Measurements from ENCODE around the gene UNC5A.

The UNC5A gene

GRCh38 chr5:176776916-176777315 lies 33.4 kb upstream of the UNC5A start:
- TF ChIP-seq SUZ12 (IDR thresholded peaks at IDR 0.05; ENCODE audit: extremely low read depth, insufficient read depth, insufficient read length) (no peak), YY1 (IDR thresholded peaks at IDR 0.05; ENCODE audit: insufficient read depth, insufficient read length) (no peak), ZNF274 (IDR thresholded peaks at IDR 0.05; ENCODE audit: low read depth, low read length) (no peak)
- Histone ChIP-seq H3K36me3 (ENCODE audit: insufficient read depth, insufficient read length, low read length) (no peaks in the 10 kb centered on the region), H3K27me3 (ENCODE audit: insufficient read depth, insufficient read length) (peaks cover 3% of the 10 kb centered on the region), H3K4me3 (ENCODE audit: insufficient read length, low read depth) (no peak overlapping the region), H3K9me3 (ENCODE audit: insufficient read depth, low read length) (no peaks in the 10 kb centered on the region), H3K9ac (ENCODE audit: insufficient read length, low read depth) (no peak overlapping the region), H3K4me1 (ENCODE audit: insufficient read depth, insufficient read length) (peaks cover 5% of the 10 kb centered on the region)
- no peak for DNase-seq (ENCODE audit: low read depth, low spot score)

DNA sequence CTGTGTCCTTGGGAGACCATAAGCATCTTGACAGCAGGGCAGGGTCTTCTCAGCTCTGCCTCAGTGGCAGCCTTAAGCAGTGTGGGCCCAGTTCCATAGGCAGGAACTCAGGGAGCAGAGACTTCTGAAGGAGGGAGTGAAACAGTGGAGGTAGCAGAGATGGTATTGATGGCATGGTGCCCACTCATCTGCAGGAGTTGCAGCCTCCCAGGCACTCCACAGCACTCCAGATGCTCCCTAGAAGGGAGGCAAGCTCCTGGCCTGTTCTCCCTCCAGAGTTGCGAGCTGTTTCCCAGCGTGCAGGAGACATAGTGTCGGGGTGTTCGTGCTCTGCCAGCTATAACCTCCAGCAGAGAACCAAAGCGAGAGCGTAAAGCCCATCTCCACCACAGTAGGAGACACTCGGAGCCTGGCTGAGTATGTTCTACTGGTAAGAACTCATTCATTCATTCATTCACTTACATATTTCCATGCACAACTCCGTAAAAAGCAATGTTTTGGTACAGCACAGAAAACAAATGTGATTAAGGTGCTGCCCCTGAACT lies 31.4 kb upstream of the UNC5A start:
- Histone ChIP-seq H3K4me1 (ENCODE audit: insufficient read depth, insufficient read length) (peaks cover 5% of the 10 kb centered on the region), H3K4me3 (ENCODE audit: insufficient read length, low read depth) (no peak overlapping the region), H3K27me3 (ENCODE audit: insufficient read depth, insufficient read length) (peaks cover 3% of the 10 kb centered on the region), H3K9me3 (ENCODE audit: insufficient read depth, low read length) (no peaks in the 10 kb centered on the region), H3K9ac (ENCODE audit: insufficient read length, low read depth) (no peak overlapping the region), H3K36me3 (ENCODE audit: insufficient read depth, insufficient read length, low read length) (no peaks in the 10 kb centered on the region)
- TF ChIP-seq SUZ12 (IDR thresholded peaks at IDR 0.05; ENCODE audit: extremely low read depth, insufficient read depth, insufficient read length): no peak
- no peak for TF ChIP-seq YY1 (IDR thresholded peaks at IDR 0.05; ENCODE audit: insufficient read depth, insufficient read length)
- no peak for TF ChIP-seq ZNF274 (IDR thresholded peaks at IDR 0.05; ENCODE audit: low read depth, low read length)
- no peak for DNase-seq (ENCODE audit: low read depth, low spot score)

GRCh38 chr5:176779537-176779936 lies 30.8 kb upstream of the UNC5A start:
- peaks cover 3% of the 10 kb centered on the region for H3K27me3 ChIP-seq (ENCODE audit: insufficient read depth, insufficient read length)
- H3K4me1 ChIP-seq (ENCODE audit: insufficient read depth, insufficient read length): peaks cover 2% of the 10 kb centered on the region
- TF ChIP-seq ZNF274 (IDR thresholded peaks at IDR 0.05; ENCODE audit: low read depth, low read length) (no peak), YY1 (IDR thresholded peaks at IDR 0.05; ENCODE audit: insufficient read depth, insufficient read length) (no peak), SUZ12 (IDR thresholded peaks at IDR 0.05; ENCODE audit: extremely low read depth, insufficient read depth, insufficient read length) (no peak)
- H3K36me3 ChIP-seq (ENCODE audit: insufficient read depth, insufficient read length, low read length): no peaks in the 10 kb centered on the region
- no peak overlapping the region for H3K4me3 ChIP-seq (ENCODE audit: insufficient read length, low read depth)
- DNase-seq (ENCODE audit: low read depth, low spot score): no peak
- H3K9me3 ChIP-seq (ENCODE audit: insufficient read depth, low read length): no peaks in the 10 kb centered on the region
- H3K9ac ChIP-seq (ENCODE audit: insufficient read length, low read depth): no peak overlapping the region

- H3K27me3 ChIP-seq (ENCODE audit: insufficient read depth, insufficient read length): no peaks in the 10 kb centered on the region
- peaks cover 6% of the 10 kb centered on the region for H3K4me1 ChIP-seq (ENCODE audit: insufficient read depth, insufficient read length)
- H3K9me3 ChIP-seq (ENCODE audit: insufficient read depth, low read length): no peaks in the 10 kb centered on the region
- H3K4me3 ChIP-seq (ENCODE audit: insufficient read length, low read depth): no peak overlapping the region
- no peak overlapping the region for H3K9ac ChIP-seq (ENCODE audit: insufficient read length, low read depth)
- no peaks in the 10 kb centered on the region for H3K36me3 ChIP-seq (ENCODE audit: insufficient read depth, insufficient read length, low read length)
- no peak for DNase-seq (ENCODE audit: low read depth, low spot score)
- no peak for TF ChIP-seq ZNF274 (IDR thresholded peaks at IDR 0.05; ENCODE audit: low read depth, low read length)
- TF ChIP-seq YY1 (IDR thresholded peaks at IDR 0.05; ENCODE audit: insufficient read depth, insufficient read length): no peak
Measured at GRCh38 chr5:176780176-176781053, 29.9 kb upstream of the UNC5A start.

DNA sequence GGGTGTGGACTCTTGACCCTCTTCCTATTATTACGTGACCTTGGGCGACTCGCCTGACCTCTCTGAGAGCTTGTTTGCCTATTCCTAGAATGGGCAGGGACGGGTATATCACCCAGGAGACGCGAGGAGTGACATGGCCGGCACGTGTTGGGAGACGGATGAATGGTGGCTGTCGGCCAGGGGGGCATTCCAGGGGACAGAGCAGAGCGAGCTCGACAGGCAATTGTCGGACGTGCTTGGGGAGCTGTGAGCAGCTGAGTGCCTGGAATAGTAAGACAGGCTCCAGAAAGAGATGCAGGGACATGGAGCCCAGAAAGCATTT lies 29.3 kb upstream of the UNC5A start:
- Histone ChIP-seq H3K36me3 (ENCODE audit: insufficient read depth, insufficient read length, low read length) (no peaks in the 10 kb centered on the region), H3K27me3 (ENCODE audit: insufficient read depth, insufficient read length) (peaks cover under 1% of the 10 kb centered on the region), H3K9me3 (ENCODE audit: insufficient read depth, low read length) (no peaks in the 10 kb centered on the region), H3K9ac (ENCODE audit: insufficient read length, low read depth) (no peak overlapping the region), H3K4me1 (ENCODE audit: insufficient read depth, insufficient read length) (peaks cover 10% of the 10 kb centered on the region), H3K4me3 (ENCODE audit: insufficient read length, low read depth) (no peak overlapping the region)
- DNase-seq (ENCODE audit: low read depth, low spot score): no peak
- TF ChIP-seq SUZ12 (IDR thresholded peaks at IDR 0.05; ENCODE audit: extremely low read depth, insufficient read depth, insufficient read length): no peak
- TF ChIP-seq ZNF274 (IDR thresholded peaks at IDR 0.05; ENCODE audit: low read depth, low read length): no peak
- no peak for TF ChIP-seq YY1 (IDR thresholded peaks at IDR 0.05; ENCODE audit: insufficient read depth, insufficient read length)

DNA sequence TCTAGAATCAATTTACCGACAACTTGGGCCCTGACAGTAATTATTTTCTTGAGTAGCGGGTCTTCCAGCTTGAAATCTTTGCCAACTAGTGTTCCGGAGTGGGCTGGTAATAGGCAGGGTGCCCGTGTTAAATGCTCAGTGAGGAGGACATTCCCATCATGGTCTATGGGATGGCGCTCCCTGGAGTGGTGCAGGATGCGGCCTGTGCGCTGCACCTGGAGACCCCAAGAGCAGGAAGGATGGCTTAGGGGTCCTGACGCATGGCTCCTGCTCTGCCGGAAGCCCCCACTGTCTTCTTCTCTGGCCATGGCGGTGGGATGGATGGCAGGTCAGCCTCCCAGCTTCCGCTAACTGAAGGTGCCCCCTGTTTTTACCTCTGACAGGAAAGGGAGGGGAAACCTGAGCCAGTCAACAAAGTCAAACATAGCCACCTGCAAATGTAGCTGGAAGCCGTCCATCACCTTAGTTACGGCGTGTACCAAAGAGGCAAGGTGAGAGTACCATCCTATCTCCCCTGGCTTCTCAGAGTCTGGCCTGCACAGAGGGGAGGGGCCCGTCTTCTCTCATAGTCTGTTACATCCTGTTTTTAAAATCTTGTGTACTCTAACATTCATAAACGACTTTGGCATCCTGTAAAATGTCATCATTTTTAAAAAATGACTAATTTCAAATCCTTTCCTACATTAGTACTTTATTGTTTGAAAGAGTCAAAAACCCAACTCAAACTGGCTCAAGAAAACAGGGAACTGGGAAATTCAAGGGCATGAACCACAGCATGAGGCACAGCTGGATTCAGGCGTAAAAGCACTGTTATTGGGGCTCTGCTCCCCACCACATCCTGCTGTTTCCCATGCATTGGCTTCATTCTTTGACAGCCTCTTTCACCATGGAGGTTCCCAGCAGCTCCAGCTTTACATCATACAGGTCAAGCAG lies 28.5 kb upstream of the UNC5A start:
- no peaks in the 10 kb centered on the region for H3K36me3 ChIP-seq (ENCODE audit: insufficient read depth, insufficient read length, low read length)
- peaks cover 6% of the 10 kb centered on the region for H3K27me3 ChIP-seq (ENCODE audit: insufficient read depth, insufficient read length)
- peaks cover 10% of the 10 kb centered on the region for H3K4me1 ChIP-seq (ENCODE audit: insufficient read depth, insufficient read length)
- H3K9me3 ChIP-seq (ENCODE audit: insufficient read depth, low read length): no peaks in the 10 kb centered on the region
- no peak overlapping the region for H3K4me3 ChIP-seq (ENCODE audit: insufficient read length, low read depth)
- no peak for DNase-seq (ENCODE audit: low read depth, low spot score)
- H3K9ac ChIP-seq (ENCODE audit: insufficient read length, low read depth): no peak overlapping the region
- no peak for TF ChIP-seq SUZ12 (IDR thresholded peaks at IDR 0.05; ENCODE audit: extremely low read depth, insufficient read depth, insufficient read length)
- no peak for TF ChIP-seq YY1 (IDR thresholded peaks at IDR 0.05; ENCODE audit: insufficient read depth, insufficient read length)
- TF ChIP-seq ZNF274 (IDR thresholded peaks at IDR 0.05; ENCODE audit: low read depth, low read length): no peak
